Thymus (tissue), 11 donors: ENCODE measurements around the gene GRM1. TPM values are rescaled to one million over a fixed set of nuclear protein-coding genes. Genes with fewer than 3 reads are reported as not detected.
"Not testable (repeated sequence)": the region's sequence is repeated elsewhere in the genome, so short reads cannot be mapped to it uniquely, and the experiment has no call there.

Experiments
- DNase-seq, 9 donors: peaks; one replicate each; pipeline ENCODE4 v3.0.0-alpha.2; 2013; ENCODE audit warnings: low spot score in 9 of 9, low read depth in 6 of 9, missing footprints in 1 of 9
- H3K27ac ChIP-seq, 2 donors: one replicate each; pipeline ENCODE4 v1.5.1; 2013; ENCODE audit warnings: control low read depth in 1 of 2, low read depth in 1 of 2, low read length in 1 of 2, mild to moderate bottlenecking in 1 of 2, moderate library complexity in 1 of 2
- H3K27me3 ChIP-seq, 2 donors: one replicate each; pipeline ENCODE4 v1.5.1; 2013; ENCODE audit warnings: low read length in 1 of 2; ENCODE audit not compliant: control insufficient read depth in 2 of 2, insufficient read depth in 1 of 2
- H3K36me3 ChIP-seq, 2 donors: one replicate each; pipeline ENCODE4 v1.5.1; 2013; ENCODE audit warnings: low read length in 1 of 2, mild to moderate bottlenecking in 1 of 2, moderate library complexity in 1 of 2; ENCODE audit not compliant: control insufficient read depth in 2 of 2, insufficient read depth in 2 of 2
- H3K4me1 ChIP-seq, 2 donors: one replicate each; pipeline ENCODE4 v1.5.1; 2013; ENCODE audit warnings: low read length in 2 of 2; ENCODE audit not compliant: control insufficient read depth in 2 of 2, insufficient read depth in 2 of 2
- H3K4me3 ChIP-seq, 2 donors: one replicate each; pipeline ENCODE4 v1.5.1; 2013; ENCODE audit warnings: low read length in 2 of 2, control low read depth in 1 of 2, mild to moderate bottlenecking in 1 of 2
- H3K9me3 ChIP-seq, 2 donors: one replicate each; pipeline ENCODE4 v1.5.1; 2013; ENCODE audit warnings: low read length in 1 of 2, mild to moderate bottlenecking in 1 of 2; ENCODE audit not compliant: control insufficient read depth in 2 of 2, insufficient read depth in 1 of 2
- WGBS: extraction: QIAGEN DNeasy Blood & Tissue Kit; methylation state at CpG from one replicate; pipeline ENCODE4 v1.1.7; 2013; 5-methylcytosine and 5-hydroxymethylcytosine counted together
- polyA plus RNA-seq: library from polyadenylated mRNA; stranded (reverse); fragments of 200-250 nt; gene quantifications from one replicate; pipeline ENCODE4 v1.2.3, GENCODE V29; 2013
- total RNA-seq: library from RNA; stranded (reverse); fragments of 120-200 nt; gene quantifications from one replicate; pipeline ENCODE4 v1.2.4, GENCODE V29; 2013
- donor health status: healthy.

Gene GRM1
- total and polyA plus RNA-seq, 2 donors, result under 0.01 to 0.05 TPM

DNA sequence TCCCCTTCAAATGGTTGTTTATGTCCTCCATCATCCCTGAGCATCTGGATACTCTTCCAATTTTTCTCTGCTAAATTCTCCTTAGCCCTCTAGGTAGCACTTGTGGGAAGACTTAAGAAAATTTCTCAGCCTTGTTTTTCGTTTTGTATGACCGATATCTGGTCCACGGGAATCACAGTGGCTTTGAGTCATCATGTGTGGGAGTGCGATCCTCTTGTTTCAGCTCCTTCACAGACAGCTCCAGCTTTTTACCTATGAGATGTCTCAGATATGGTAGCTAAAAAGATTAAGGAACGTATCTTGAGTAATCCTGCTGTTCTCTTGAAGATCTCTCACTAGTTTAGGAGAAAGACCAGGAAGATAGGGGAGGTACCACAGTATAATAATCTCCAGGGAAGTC lies 196.1 kb downstream of the GRM1 start:
- H3K36me3 ChIP-seq, result no peaks in the 10 kb centered on the region
- no peaks in the 10 kb centered on the region for H3K4me1 ChIP-seq
- H3K27me3 ChIP-seq, result no peaks in the 10 kb centered on the region
- H3K4me3 ChIP-seq, result no peak overlapping the region
- DNase-seq, result no peak
- WGBS, result 89% methylated on average over 5 of the region's 5 CpGs
- H3K9me3 ChIP-seq, result no peaks in the 10 kb centered on the region
- no peak overlapping the region for H3K27ac ChIP-seq

DNA sequence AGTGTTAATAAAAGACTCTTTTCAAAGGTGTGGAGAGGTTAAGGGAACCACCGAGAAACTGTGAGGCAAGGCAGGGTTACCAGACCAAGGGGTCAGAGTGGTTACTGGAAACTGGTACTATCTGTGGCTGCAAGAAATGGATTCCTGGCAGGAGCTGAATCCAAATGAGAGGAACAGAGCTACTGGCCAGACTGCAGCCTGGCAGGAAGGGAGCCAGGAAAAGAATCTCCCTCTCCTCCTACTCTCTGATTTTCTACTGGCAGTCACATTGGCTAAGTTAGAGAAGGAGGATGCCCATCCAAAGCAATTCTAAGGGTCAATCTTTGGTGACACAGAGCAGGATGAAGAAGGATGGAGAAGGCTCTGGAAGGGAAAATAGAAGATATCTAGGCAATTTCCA lies 211.5 kb downstream of the GRM1 start:
- Histone ChIP-seq H3K9me3 (no peaks in the 10 kb centered on the region), H3K4me1 (no peaks in the 10 kb centered on the region), H3K27me3 (no peaks in the 10 kb centered on the region), H3K36me3 (no peaks in the 10 kb centered on the region), H3K27ac (no peak overlapping the region), H3K4me3 (no peak overlapping the region)
- 90% methylated on average over 1 of the region's 1 CpG for WGBS
- DNase-seq, result no peak

DNA sequence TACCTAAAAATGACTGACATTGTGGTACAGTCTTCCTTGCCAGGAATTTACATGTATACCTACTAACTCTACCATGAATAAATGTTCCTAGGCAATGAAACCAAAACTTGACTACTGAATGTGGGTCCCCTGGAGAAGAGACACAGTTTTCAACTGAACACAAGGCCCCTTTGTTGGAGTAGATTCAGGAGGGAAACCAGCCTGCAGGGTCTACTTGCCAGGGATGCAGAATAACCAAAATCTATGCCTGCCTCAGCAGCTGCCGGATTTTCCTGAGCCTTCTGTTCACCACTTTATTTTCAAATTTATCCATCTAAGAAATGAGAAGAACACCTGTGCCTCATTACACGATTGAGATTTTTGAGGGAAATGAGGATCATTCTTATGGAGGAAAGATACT lies 211.9 kb downstream of the GRM1 start:
- H3K4me1 ChIP-seq, result no peaks in the 10 kb centered on the region
- no peak for DNase-seq
- H3K9me3 ChIP-seq, result no peaks in the 10 kb centered on the region
- no peak overlapping the region for H3K27ac ChIP-seq
- H3K4me3 ChIP-seq, result no peak overlapping the region
- no peaks in the 10 kb centered on the region for H3K27me3 ChIP-seq
- 93% methylated on average over 2 of the region's 2 CpGs for WGBS
- H3K36me3 ChIP-seq, result no peaks in the 10 kb centered on the region

GRCh38 chr6:146243646-146244045 lies 214.8 kb downstream of the GRM1 start:
- not testable (repeated sequence) for H3K27ac ChIP-seq, H3K4me1 ChIP-seq, H3K9me3 ChIP-seq, DNase-seq, H3K36me3 ChIP-seq, H3K27me3 ChIP-seq, H3K4me3 ChIP-seq
- 96% methylated on average over 5 of the region's 5 CpGs for WGBS

- H3K36me3 ChIP-seq, result no peaks in the 10 kb centered on the region
- no peaks in the 10 kb centered on the region for H3K4me1 ChIP-seq
- 93% methylated on average over 5 of the region's 5 CpGs for WGBS
- H3K9me3 ChIP-seq, result no peaks in the 10 kb centered on the region
- H3K27ac ChIP-seq, result no peak overlapping the region
- no peaks in the 10 kb centered on the region for H3K27me3 ChIP-seq
- DNase-seq, result no peak
- H3K4me3 ChIP-seq, result no peak overlapping the region
Observed at GRCh38 chr6:146244630-146245143, 215.8 kb downstream of the GRM1 start.

DNA sequence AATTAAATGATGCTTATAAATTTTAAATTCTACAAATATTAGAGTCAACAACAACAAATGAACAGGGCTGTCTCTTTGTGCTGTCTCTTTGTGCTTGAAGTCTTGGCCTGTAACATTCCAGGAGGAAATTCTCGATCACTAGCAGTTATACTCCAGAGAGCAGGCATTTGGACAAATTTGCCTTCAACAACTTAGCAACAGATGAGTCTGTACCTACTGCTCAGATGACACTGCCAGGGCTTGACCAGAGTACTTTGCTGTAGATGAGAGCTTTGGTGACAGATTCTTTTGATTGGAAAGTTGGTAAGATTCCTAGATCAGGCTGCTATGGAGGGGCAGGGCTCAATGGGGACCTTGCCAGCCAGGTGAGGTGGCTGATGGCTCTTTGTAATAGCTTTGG lies 217.2 kb downstream of the GRM1 start:
- H3K9me3 ChIP-seq, result no peaks in the 10 kb centered on the region
- H3K4me1 ChIP-seq, result no peaks in the 10 kb centered on the region
- H3K36me3 ChIP-seq, result no peaks in the 10 kb centered on the region
- H3K4me3 ChIP-seq, result no peak overlapping the region
- H3K27me3 ChIP-seq, result no peaks in the 10 kb centered on the region
- WGBS, result 87% methylated on average over 1 of the region's 1 CpG
- H3K27ac ChIP-seq, result no peak overlapping the region
- no peak for DNase-seq

DNA sequence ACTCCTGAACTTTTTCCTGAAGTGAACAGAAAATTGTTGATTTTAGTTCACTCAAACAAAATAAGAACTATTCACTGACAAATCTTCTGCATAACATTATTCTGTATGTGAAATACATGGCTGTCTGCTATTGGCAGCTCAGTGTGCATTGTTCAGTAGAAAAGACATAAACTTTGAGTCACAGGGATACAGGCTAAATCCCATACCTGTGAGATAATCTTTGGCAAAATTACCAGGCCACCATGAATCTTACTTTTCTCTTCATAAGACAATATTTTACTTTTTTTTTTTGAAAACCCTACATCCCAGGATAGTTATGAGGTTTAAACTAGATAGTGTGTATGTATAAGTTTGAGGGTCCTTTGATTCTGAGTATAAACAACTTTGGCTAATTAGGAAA lies 224.8 kb downstream of the GRM1 start:
- H3K9me3 ChIP-seq, result no peaks in the 10 kb centered on the region
- no peaks in the 10 kb centered on the region for H3K27me3 ChIP-seq
- no peak overlapping the region for H3K27ac ChIP-seq
- H3K4me3 ChIP-seq, result no peak overlapping the region
- H3K4me1 ChIP-seq, result no peaks in the 10 kb centered on the region
- no peaks in the 10 kb centered on the region for H3K36me3 ChIP-seq
- no peak for DNase-seq

DNA sequence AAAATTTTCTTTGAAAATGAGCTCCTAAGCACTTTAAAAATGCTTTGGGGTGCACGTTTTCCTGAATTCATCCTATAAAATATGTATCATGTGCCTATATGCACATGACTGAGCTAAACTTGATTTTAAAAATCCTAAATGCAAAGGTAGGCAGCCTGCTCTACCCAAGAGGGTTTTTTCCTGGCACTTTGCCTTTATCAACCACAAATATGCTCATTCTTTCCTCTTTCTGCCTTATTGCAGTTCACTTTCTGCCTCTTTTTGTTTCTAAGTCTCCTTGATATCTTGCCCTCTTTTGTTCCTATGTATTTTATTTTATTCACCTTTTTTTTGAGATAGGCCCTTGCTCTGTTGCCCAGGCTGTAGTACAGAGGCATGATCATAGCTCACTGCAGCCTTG lies 229.3 kb downstream of the GRM1 start:
- DNase-seq, result no peak
- no peak overlapping the region for H3K27ac ChIP-seq
- H3K4me1 ChIP-seq, result no peaks in the 10 kb centered on the region
- no peaks in the 10 kb centered on the region for H3K9me3 ChIP-seq
- 81% methylated on average over 1 of the region's 1 CpG for WGBS
- H3K36me3 ChIP-seq, result no peaks in the 10 kb centered on the region
- no peak overlapping the region for H3K4me3 ChIP-seq
- H3K27me3 ChIP-seq, result no peaks in the 10 kb centered on the region

GRCh38 chr6:146260886-146261285 lies 232.0 kb downstream of the GRM1 start:
- no peak overlapping the region for H3K27ac ChIP-seq
- no peaks in the 10 kb centered on the region for H3K27me3 ChIP-seq
- H3K4me1 ChIP-seq, result no peaks in the 10 kb centered on the region
- 91% methylated on average over 4 of the region's 4 CpGs for WGBS
- H3K9me3 ChIP-seq, result no peaks in the 10 kb centered on the region
- H3K4me3 ChIP-seq, result no peak overlapping the region
- no peak for DNase-seq
- H3K36me3 ChIP-seq, result no peaks in the 10 kb centered on the region

DNA sequence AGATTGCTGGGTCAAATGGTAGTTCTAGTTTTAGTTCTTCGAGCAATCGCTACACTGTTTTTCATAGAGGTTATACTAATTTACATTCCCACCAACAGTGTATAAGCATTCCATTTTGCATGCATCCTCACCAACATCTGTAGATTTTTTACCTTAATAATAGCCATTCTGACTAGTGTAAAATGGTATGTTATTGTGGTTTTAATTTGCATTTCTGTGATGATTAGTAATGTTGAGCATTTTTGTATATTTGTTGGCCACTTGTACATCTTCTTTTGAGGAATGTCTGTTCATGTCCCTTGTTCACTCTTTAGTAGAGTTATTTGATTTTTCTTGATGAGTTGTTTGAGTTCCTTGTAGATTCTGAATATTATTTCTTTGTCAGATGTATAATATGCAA lies 236.2 kb downstream of the GRM1 start:
- WGBS, result 97% methylated on average over 2 of the region's 2 CpGs
- Histone ChIP-seq H3K9me3 (no peaks in the 10 kb centered on the region), H3K27me3 (no peaks in the 10 kb centered on the region), H3K36me3 (no peaks in the 10 kb centered on the region), H3K4me3 (no peak overlapping the region), H3K4me1 (no peaks in the 10 kb centered on the region), H3K27ac (no peak overlapping the region)
- DNase-seq, result no peak
